ENCODE results near the gene SOWAHA.

- TF ChIP-seq POLR2A (IDR thresholded peaks at IDR 0.05; ENCODE audit: low read depth, low read length) (no peak), TAF1 (IDR thresholded peaks at IDR 0.05; ENCODE audit: borderline replicate concordance, low read depth, low read length) (no peak), POLR2AphosphoS5 (IDR thresholded peaks at IDR 0.05; ENCODE audit: low read depth, low read length) (no peak)
Measured at GRCh38 chr5:132831095-132831860, 18.2 kb downstream of the SOWAHA start.
